Endothelial cell of umbilical vein (primary cell): ENCODE data around the gene MSH3. TPM values are rescaled to one million over a fixed set of nuclear protein-coding genes. Genes with fewer than 3 reads are reported as not detected.

Experiments
- BruUV-seq: library from RNA; stranded (reverse); fragments of 400-500 nt; replicated peaks from 2 replicates; lab custom pipeline; 2021; lab: Mats Ljungman, UMichigan
- CTCF ChIA-PET: fragments of 300-600, 350-600 bp; sonication (Branson Sonifier 250); formaldehyde crosslinking; loops from one replicate; lab custom pipeline; 2021; ENCODE audit warnings: antibody characterized with exemption, inconsistent platforms; lab: Charles Lee
- POLR2A ChIA-PET: fragments of 300-600, 350-600 bp; sonication (Branson Sonifier 250); formaldehyde crosslinking; loops from one replicate; lab custom pipeline; 2021; ENCODE audit warnings: antibody characterized with exemption, inconsistent platforms; lab: Charles Lee
- DNase-seq: peaks from one replicate; pipeline ENCODE4 v3.0.0-alpha.2; 2011; ENCODE audit warnings: low read depth, low spot score
- FAIRE-seq: peaks from 2 replicates; lab custom pipeline; 2011; peaks lifted over from hg19 to GRCh38; lab: Jason Lieb, UNC
- H2AFZ ChIP-seq: 2 replicates; pipeline ENCODE4 v1.6.0; 2012; ENCODE audit warnings: low read depth, low read length, control low read depth, inconsistent platforms
- H3K27ac ChIP-seq: 2 replicates; pipeline ENCODE4 v1.5.1; 2011; ENCODE audit warnings: low read depth, mild to moderate bottlenecking, control low read depth, low read length, moderate library complexity; ENCODE audit not compliant: insufficient read depth
- H3K27me3 ChIP-seq, 2 experiments: 2 replicates each; pipeline versions ENCODE4 v1.6.0 to v1.6.1; 2011; ENCODE audit warnings: low read length in 2 of 2, mixed read lengths in 1 of 2; ENCODE audit not compliant: control insufficient read depth in 2 of 2, insufficient read depth in 2 of 2
- H3K36me3 ChIP-seq, 2 experiments: 2 replicates in 1 of 2; 3 replicates in 1 of 2; pipeline ENCODE4 v1.5.1; 2011; ENCODE audit warnings: low read length in 2 of 2, mild to moderate bottlenecking in 1 of 2, moderate library complexity in 1 of 2; ENCODE audit not compliant: control insufficient read depth in 2 of 2, insufficient read depth in 2 of 2; ENCODE audit errors: extremely low read depth in 1 of 2
- H3K4me1 ChIP-seq: 3 replicates; pipeline ENCODE4 v1.5.1; 2011; ENCODE audit warnings: mild to moderate bottlenecking, low read length; ENCODE audit not compliant: control insufficient read depth, insufficient read depth; ENCODE audit errors: extremely low read depth
- H3K4me2 ChIP-seq: 2 replicates; pipeline ENCODE4 v1.6.1; 2011; ENCODE audit warnings: low read length, control low read depth, mixed read lengths; ENCODE audit not compliant: insufficient read depth
- H3K4me3 ChIP-seq, 3 experiments: fragments of 200-600 bp in 1 of 3; sonication (generic), shearing (Covaris generic) in 1 of 3; replicated peaks in 1 of 3; 2 replicates each; pipeline ENCODE4 v1.5.1; 2011 to 2016; ENCODE audit warnings: control low read depth in 3 of 3, low read length in 3 of 3, mild to moderate bottlenecking in 2 of 3, inconsistent platforms in 1 of 3, low read depth in 1 of 3, moderate library complexity in 1 of 3; ENCODE audit not compliant: insufficient read depth in 1 of 3
- H3K79me2 ChIP-seq: 2 replicates; pipeline ENCODE4 v1.6.0; 2012; ENCODE audit warnings: low read length, inconsistent platforms; ENCODE audit not compliant: control insufficient read depth, insufficient read depth
- H3K9ac ChIP-seq: replicated peaks from 2 replicates; pipeline ENCODE3; 2011; ENCODE audit warnings: low read length, control low read depth; ENCODE audit not compliant: insufficient read depth; ENCODE audit errors: extremely low read depth
- H3K9me1 ChIP-seq: replicated peaks from 3 replicates; pipeline ENCODE4 v1.6.0; 2011; ENCODE audit warnings: mild to moderate bottlenecking, low read length; ENCODE audit not compliant: control insufficient read depth, insufficient read depth; ENCODE audit errors: extremely low read depth
- H3K9me3 ChIP-seq: replicated peaks from 2 replicates; pipeline ENCODE4 v1.5.1; 2012; ENCODE audit warnings: low read length, inconsistent platforms; ENCODE audit not compliant: control insufficient read depth, insufficient read depth
- H4K20me1 ChIP-seq: replicated peaks from 2 replicates; pipeline ENCODE3; 2011; ENCODE audit warnings: mild to moderate bottlenecking, low read length; ENCODE audit not compliant: control insufficient read depth, insufficient read depth; ENCODE audit errors: extremely low read depth
- CTCF ChIP-seq, 2 donors: IDR thresholded peaks; 1 replicate in 1 of 2; 2 replicates in 1 of 2; pipeline ENCODE4 v1.5.1; 2011; ENCODE audit warnings: low read length in 2 of 2, mild to moderate bottlenecking in 2 of 2, moderate library complexity in 2 of 2, control low read depth in 1 of 2, inconsistent platforms in 1 of 2, low read depth in 1 of 2; ENCODE audit not compliant: insufficient read depth in 1 of 2; ENCODE audit errors: extremely low read depth in 1 of 2
- EZH2 ChIP-seq: IDR thresholded peaks from 2 replicates; pipeline ENCODE4 v1.6.1; 2012; ENCODE audit warnings: borderline replicate concordance, low read depth, mild to moderate bottlenecking, moderate library complexity, low read length, inconsistent platforms; ENCODE audit not compliant: severe bottlenecking
- FOS ChIP-seq: IDR thresholded peaks from 2 replicates; pipeline ENCODE4 v1.6.1; 2011; ENCODE audit warnings: mild to moderate bottlenecking, low read length, moderate library complexity, borderline replicate concordance; ENCODE audit not compliant: insufficient read depth
- GATA2 ChIP-seq: IDR thresholded peaks from 2 replicates; pipeline ENCODE4 v1.7.0; 2011; ENCODE audit warnings: low read depth, mild to moderate bottlenecking, moderate library complexity, mixed read lengths, low read length; ENCODE audit not compliant: insufficient read length, insufficient read depth
- JUN ChIP-seq: IDR thresholded peaks from 2 replicates; pipeline ENCODE4 v1.6.1; 2011; ENCODE audit warnings: borderline replicate concordance, low read depth; ENCODE audit not compliant: insufficient read length, insufficient read depth
- MAX ChIP-seq: IDR thresholded peaks from 2 replicates; pipeline ENCODE4 v1.6.1; 2011; ENCODE audit not compliant: insufficient read depth, insufficient read length
- POLR2A ChIP-seq: IDR thresholded peaks from 2 replicates; pipeline ENCODE4 v1.6.1; 2012; ENCODE audit warnings: low read depth, mild to moderate bottlenecking, control low read depth, low read length
- POLR2AphosphoS5 ChIP-seq: IDR thresholded peaks from 2 replicates; pipeline ENCODE4 v1.6.1; 2012; ENCODE audit warnings: low read depth, mild to moderate bottlenecking, control low read depth, low read length, moderate library complexity; ENCODE audit not compliant: insufficient read depth
- dilution Hi-C: fragments of 300-500 bp; cut with MboI; formaldehyde crosslinking; loops from one replicate; pipeline ENCODE4 v1.15.0; 2019; ENCODE audit warnings: low sequenced_read_pairs; ENCODE audit not compliant: extremely low pct_ligation_motif_present
- intact Hi-C: fragments of 100-400 bp; cut with micrococcal nuclease; formaldehyde crosslinking; loops from one replicate; pipeline ENCODE4 v1.10.0; 2022
- polyA plus RNA-seq, 4 experiments: library from polyadenylated mRNA; depleted of rRNA in 3 of 4; stranded (reverse) in 3 of 4; unstranded in 1 of 4; fragments of >200 nt; gene quantifications; 2 replicates each; pipeline versions ENCODE4 v1.2.1 to v1.2.3, GENCODE V29; 2011 to 2012; ENCODE audit warnings: missing spikeins in 1 of 4
- total RNA-seq: library from RNA; stranded (reverse); gene quantifications from 2 replicates; pipeline ENCODE4 v1.2.3, GENCODE V29; 2021

MSH3 gene
- total and polyA plus RNA-seq, 2 donors (not counting 3 experiments of a cell fraction or from before 2014, with no cell fraction given): 2.0 to 13.0 TPM

- no peak overlapping the region for H3K4me2 ChIP-seq
- H3K9me1 ChIP-seq: no peaks in the 10 kb centered on the region
- H4K20me1 ChIP-seq: no peaks in the 10 kb centered on the region
- ChIA-PET CTCF (interaction anchor here (1.2 to 2.2 kb wide), 2 partner anchors 18 to 490 kb away, joined by 5 to 6 read pairs; no protein-coding TSS in a partner anchor), POLR2A (interaction anchor here (0.6 kb wide), 1 partner anchor 299 kb away, joined by 9 read pairs; no protein-coding TSS in a partner anchor)
- no peak overlapping the region for H3K4me3 ChIP-seq
- no peak overlapping the region for H2AFZ ChIP-seq
- H3K79me2 ChIP-seq: no peaks in the 10 kb centered on the region
- no peaks in the 10 kb centered on the region for H3K27me3 ChIP-seq
- TF ChIP-seq POLR2A: no peak
- no peak for TF ChIP-seq POLR2AphosphoS5
- no peak for TF ChIP-seq GATA2
- no peak for TF ChIP-seq JUN
- no peak for TF ChIP-seq EZH2
- TF ChIP-seq FOS: no peak
- TF ChIP-seq MAX: no peak
- TF ChIP-seq CTCF (IDR thresholded peaks at IDR 0.05; ENCODE audit: extremely low read depth in 1 of 2, insufficient read depth in 1 of 2, low read depth in 1 of 2, low read length in 2 of 2): no peak
- no peaks in the 10 kb centered on the region for H3K36me3 ChIP-seq
- no peak for DNase-seq
- H3K4me1 ChIP-seq: no peaks in the 10 kb centered on the region
- FAIRE-seq: no peak
- BruUV-seq: no TSS peak
- no peak overlapping the region for H3K9ac ChIP-seq
- H3K9me3 ChIP-seq: no peaks in the 10 kb centered on the region
- no peak overlapping the region for H3K27ac ChIP-seq
- intact Hi-C loops: no loop called here
- dilution Hi-C loops: no loop called here
Observed at GRCh38 chr5:80705801-80706200, 51.3 kb downstream of the MSH3 start.
